PFSK-1 (cell line): ENCODE data around the gene GGT6.

Experiments used
- REST ChIP-seq, 2 experiments: IDR thresholded peaks; 2 replicates each; pipeline versions ENCODE4 v1.6.1 to v1.8.0; 2011 to 2012; ENCODE audit warnings: low read depth in 2 of 2, low read length in 2 of 2, control low read depth in 1 of 2, inconsistent platforms in 1 of 2, mild to moderate bottlenecking in 1 of 2, moderate library complexity in 1 of 2; ENCODE audit not compliant: insufficient read depth in 1 of 2
- TAF1 ChIP-seq: IDR thresholded peaks from 2 replicates; pipeline ENCODE4 v1.6.1; 2012; ENCODE audit warnings: low read length, control low read depth, borderline replicate concordance; ENCODE audit not compliant: insufficient read depth

GRCh38 chr17:4587803-4588202 lies 27.4 kb upstream of the GGT6 start:
- no peak for TF ChIP-seq TAF1
- TF ChIP-seq REST (IDR thresholded peaks at IDR 0.05; ENCODE audit: insufficient read depth in 1 of 2, low read depth in 2 of 2, low read length in 2 of 2): no peak
